SK-N-MC (cell line): ENCODE measurements around the gene BAIAP2L1.
"Not testable (repeated sequence)": the region's sequence is repeated elsewhere in the genome, so short reads cannot be mapped to it uniquely, and the experiment has no call there.

Experiments
- DNase-seq: peaks from one replicate; pipeline ENCODE4 v3.0.0-alpha.2; 2011; ENCODE audit warnings: low read depth, low spot score
- H3K27ac ChIP-seq: fragments of 200-600 bp; sonication (generic); 2 replicates; pipeline ENCODE4 v1.5.1; 2016; ENCODE audit warnings: mixed run types
- H3K36me3 ChIP-seq: fragments of 200-600 bp; sonication (generic); 2 replicates; pipeline ENCODE4 v1.6.1; 2017; ENCODE audit warnings: antibody characterized with exemption, low read length, mixed read lengths; ENCODE audit not compliant: insufficient read depth
- H3K4me3 ChIP-seq: fragments of 200-600 bp; sonication (generic); 2 replicates; pipeline ENCODE4 v1.5.1; 2016
- H3K9ac ChIP-seq: fragments of 200-600 bp; sonication (generic); 2 replicates; pipeline ENCODE4 v1.8.0; 2017; ENCODE audit warnings: mixed run types, mixed read lengths; ENCODE audit not compliant: insufficient read length
- H3K9me3 ChIP-seq: fragments of 200-600 bp; sonication (generic); 2 replicates; pipeline ENCODE4 v1.6.1; 2017; ENCODE audit warnings: low read depth, mild to moderate bottlenecking, antibody characterized with exemption, low read length, moderate library complexity, mixed read lengths
- EZH2 ChIP-seq: fragments of 200-600 bp; sonication (generic); IDR thresholded peaks from one replicate; pipeline ENCODE4 v1.6.1; 2017; ENCODE audit warnings: antibody characterized with exemption
- FOXP2 ChIP-seq: optimal IDR thresholded peaks from 2 replicates; pipeline ENCODE3; 2011; ENCODE audit warnings: mild to moderate bottlenecking, moderate library complexity; ENCODE audit not compliant: insufficient read depth; ENCODE audit errors: extremely low read length, control extremely low read depth
- POLR2AphosphoS5 ChIP-seq: IDR thresholded peaks from 2 replicates; pipeline ENCODE4 v1.6.1; 2012; ENCODE audit warnings: mild to moderate bottlenecking, low read depth, low read length, borderline replicate concordance

BAIAP2L1 gene

DNA sequence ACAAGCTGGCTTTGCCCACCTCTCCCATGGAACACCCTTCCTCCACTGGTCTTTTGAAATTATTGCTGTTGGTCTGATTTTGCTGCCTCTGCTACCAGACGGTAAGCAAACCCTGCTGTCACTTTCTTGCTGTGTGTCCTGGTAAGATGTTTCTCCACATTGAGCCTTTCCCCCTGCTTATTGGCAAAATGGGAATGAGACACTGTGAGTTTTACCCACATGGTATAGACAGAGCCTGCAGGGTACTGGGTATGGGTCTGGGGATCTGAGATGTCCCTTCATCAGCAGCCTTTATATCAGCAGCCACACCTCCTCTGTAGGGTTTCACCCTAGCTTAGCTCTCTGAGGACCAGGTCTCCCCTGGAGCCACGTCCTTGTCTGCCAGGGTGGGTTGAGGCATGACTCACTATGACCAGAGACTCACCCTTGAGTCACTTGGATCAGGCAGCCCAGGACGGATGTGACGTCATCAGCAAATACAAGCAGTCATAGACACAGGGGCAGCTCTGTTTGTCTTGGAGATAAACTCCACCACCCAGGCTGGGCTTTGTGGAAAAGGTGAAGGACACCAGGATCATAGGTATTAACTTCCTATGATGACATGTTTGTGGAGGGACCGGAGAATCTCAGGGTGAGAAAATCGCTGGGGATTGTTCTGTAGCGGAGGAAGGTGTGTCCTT is 17.9 kb upstream of the BAIAP2L1 start:
- Histone ChIP-seq H3K36me3 (no peaks in the 10 kb centered on the region), H3K27ac (no peak overlapping the region), H3K9me3 (no peaks in the 10 kb centered on the region), H3K4me3 (no peak overlapping the region), H3K9ac (no peak overlapping the region)
- TF ChIP-seq POLR2AphosphoS5: no peak
- no peak for TF ChIP-seq FOXP2
- no peak for TF ChIP-seq EZH2
- no peak for DNase-seq

GRCh38 chr7:98418271-98418635 is 17.4 kb upstream of the BAIAP2L1 start:
- TF ChIP-seq POLR2AphosphoS5: no peak
- no peak for TF ChIP-seq FOXP2
- no peak for TF ChIP-seq EZH2
- H3K36me3 ChIP-seq: no peaks in the 10 kb centered on the region
- no peak for DNase-seq
- no peaks in the 10 kb centered on the region for H3K9me3 ChIP-seq
- H3K4me3 ChIP-seq: no peak overlapping the region
- no peak overlapping the region for H3K27ac ChIP-seq
- H3K9ac ChIP-seq: no peak overlapping the region

- H3K4me3 ChIP-seq, H3K9me3 ChIP-seq, DNase-seq, H3K36me3 ChIP-seq, H3K27ac ChIP-seq, H3K9ac ChIP-seq: not testable (repeated sequence)
Measured at GRCh38 chr7:98417604-98418270, 16.8 kb upstream of the BAIAP2L1 start.

GRCh38 chr7:98414205-98414900 is 13.5 kb upstream of the BAIAP2L1 start:
- TF ChIP-seq POLR2AphosphoS5 (no peak), EZH2 (no peak), FOXP2 (no peak)
- H3K9ac ChIP-seq: no peak overlapping the region
- no peak overlapping the region for H3K4me3 ChIP-seq
- H3K36me3 ChIP-seq: no peaks in the 10 kb centered on the region
- no peak for DNase-seq
- H3K9me3 ChIP-seq: no peaks in the 10 kb centered on the region
- no peak overlapping the region for H3K27ac ChIP-seq

- H3K9ac ChIP-seq, DNase-seq, H3K36me3 ChIP-seq, H3K4me3 ChIP-seq, H3K27ac ChIP-seq, H3K9me3 ChIP-seq: not testable (repeated sequence)
Measured at GRCh38 chr7:98413655-98414054, 12.8 kb upstream of the BAIAP2L1 start.

- DNase-seq: no peak
- no peak overlapping the region for H3K4me3 ChIP-seq
- H3K27ac ChIP-seq: no peak overlapping the region
- no peaks in the 10 kb centered on the region for H3K9me3 ChIP-seq
- H3K36me3 ChIP-seq: no peaks in the 10 kb centered on the region
- no peak for TF ChIP-seq POLR2AphosphoS5
- no peak for TF ChIP-seq FOXP2
- no peak for TF ChIP-seq EZH2
- H3K9ac ChIP-seq: no peak overlapping the region
Measured at GRCh38 chr7:98409843-98410242, 9.0 kb upstream of the BAIAP2L1 start.

DNA sequence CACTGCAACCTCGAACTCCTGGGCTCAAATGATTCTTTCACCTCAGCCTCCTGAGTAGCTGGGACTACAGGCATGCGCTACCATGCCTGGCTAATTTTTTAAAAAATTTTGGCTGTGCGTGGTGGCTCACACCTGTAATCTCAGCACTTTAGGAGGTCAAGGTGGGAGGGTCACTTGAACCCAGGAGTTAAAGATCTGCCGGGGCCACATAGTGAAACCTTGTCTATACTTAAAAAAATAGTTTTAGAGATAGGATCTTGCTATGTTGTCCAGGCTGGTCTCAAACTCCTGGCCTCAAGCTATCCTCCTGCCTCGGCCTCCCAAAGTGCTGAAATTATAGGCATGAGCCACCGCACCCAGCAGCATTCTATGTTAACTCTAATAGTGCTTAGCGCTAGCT is 7.3 kb upstream of the BAIAP2L1 start:
- not testable (repeated sequence) for H3K9ac ChIP-seq, H3K36me3 ChIP-seq, H3K27ac ChIP-seq, H3K4me3 ChIP-seq, DNase-seq, H3K9me3 ChIP-seq

- H3K4me3 ChIP-seq: no peak overlapping the region
- TF ChIP-seq EZH2 (no peak), FOXP2 (no peak), POLR2AphosphoS5 (no peak)
- H3K9me3 ChIP-seq: no peaks in the 10 kb centered on the region
- H3K27ac ChIP-seq: no peak overlapping the region
- no peak overlapping the region for H3K9ac ChIP-seq
- no peaks in the 10 kb centered on the region for H3K36me3 ChIP-seq
- no peak for DNase-seq
Measured at GRCh38 chr7:98406827-98407226, 5.9 kb upstream of the BAIAP2L1 start.

- Histone ChIP-seq H3K9ac (no peak overlapping the region), H3K9me3 (no peaks in the 10 kb centered on the region), H3K27ac (no peak overlapping the region), H3K36me3 (no peaks in the 10 kb centered on the region), H3K4me3 (no peak overlapping the region)
- TF ChIP-seq POLR2AphosphoS5 (no peak), FOXP2 (no peak), EZH2 (no peak)
- DNase-seq: no peak
Measured at GRCh38 chr7:98404840-98405239, 4.0 kb upstream of the BAIAP2L1 start.
